Measurements from ENCODE around the gene DGKA.
A peak's percentile ranks its signal among the peaks of the same experiment; 100 is the strongest.
"Not testable (repeated sequence)": the region's sequence is repeated elsewhere in the genome, so short reads cannot be mapped to it uniquely, and the experiment has no call there.

The DGKA gene

DNA sequence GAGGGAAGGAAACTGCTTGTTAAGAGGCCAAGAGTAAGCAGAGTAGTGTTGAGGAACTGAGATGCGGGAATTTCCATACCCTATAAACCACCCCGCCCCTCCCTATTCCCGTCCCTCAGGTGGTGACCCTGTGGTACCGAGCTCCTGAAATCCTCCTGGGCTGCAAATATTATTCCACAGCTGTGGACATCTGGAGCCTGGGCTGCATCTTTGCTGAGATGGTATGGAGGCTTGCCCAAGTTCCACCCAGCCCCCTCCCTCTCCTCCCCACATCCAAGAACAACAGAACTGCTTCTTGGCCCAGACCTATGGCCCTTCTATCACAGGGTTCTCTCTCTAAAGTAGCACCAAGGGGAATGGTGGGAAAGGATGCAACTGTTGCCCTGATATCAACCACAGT lies 38.4 kb downstream of the DGKA start:
- DNase-seq: no peak

GRCh38 chr12:55970775-55971174 lies 39.8 kb downstream of the DGKA start:
- DNase-seq: no peak

GRCh38 chr12:55972042-55972441 lies 41.1 kb downstream of the DGKA start:
- DNase-seq: no peak

- DNase-seq: no peak
These were observed 41.5 kb downstream of the DGKA start for GRCh38 chr12:55972456-55972855.

GRCh38 chr12:55972911-55973598 lies 42.1 kb downstream of the DGKA start:
- DNase-seq: no peak

DNA sequence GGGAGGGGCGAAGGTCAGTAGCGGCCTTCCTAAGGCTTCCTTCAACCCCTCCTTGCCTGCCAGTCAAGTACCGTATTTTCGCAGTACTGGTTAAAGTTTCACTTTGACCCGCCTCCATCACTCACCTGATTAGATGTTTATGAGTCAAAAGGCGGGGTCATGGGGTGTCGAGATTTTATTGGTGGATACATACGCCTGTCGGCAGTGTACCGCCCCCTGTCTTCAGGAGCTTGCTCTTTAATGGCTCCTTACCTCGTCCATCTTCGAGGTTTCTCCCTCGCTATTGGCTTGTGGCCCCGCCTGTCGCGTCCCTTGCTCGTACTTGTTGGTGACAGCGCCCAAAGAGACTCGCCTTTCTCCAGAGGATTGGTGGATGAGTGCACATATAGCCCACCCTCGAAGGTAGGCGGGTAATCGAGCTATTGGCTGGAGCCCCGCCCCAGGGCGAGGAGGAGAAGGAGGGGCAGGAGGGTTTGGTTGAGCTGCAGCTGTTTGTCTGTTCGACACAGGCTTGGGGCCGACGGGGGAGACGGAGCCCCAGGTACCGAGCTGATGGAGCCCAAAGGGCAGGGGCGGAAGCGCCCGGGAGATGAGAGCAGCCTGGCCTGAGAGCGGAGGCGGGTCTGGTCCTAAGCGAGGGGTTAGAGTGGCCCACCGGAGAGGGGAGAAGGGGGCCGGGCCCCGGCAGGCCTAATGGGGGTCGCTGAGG lies 42.8 kb downstream of the DGKA start, which contains the start of gene RAB5B:
RAB5B (plus strand) TSS at position 480 of the 709 bp plus-strand sequence. CDS start 12,883 bp downstream, outside the sequence.
- peak; percentile 54 for DNase-seq

DNA sequence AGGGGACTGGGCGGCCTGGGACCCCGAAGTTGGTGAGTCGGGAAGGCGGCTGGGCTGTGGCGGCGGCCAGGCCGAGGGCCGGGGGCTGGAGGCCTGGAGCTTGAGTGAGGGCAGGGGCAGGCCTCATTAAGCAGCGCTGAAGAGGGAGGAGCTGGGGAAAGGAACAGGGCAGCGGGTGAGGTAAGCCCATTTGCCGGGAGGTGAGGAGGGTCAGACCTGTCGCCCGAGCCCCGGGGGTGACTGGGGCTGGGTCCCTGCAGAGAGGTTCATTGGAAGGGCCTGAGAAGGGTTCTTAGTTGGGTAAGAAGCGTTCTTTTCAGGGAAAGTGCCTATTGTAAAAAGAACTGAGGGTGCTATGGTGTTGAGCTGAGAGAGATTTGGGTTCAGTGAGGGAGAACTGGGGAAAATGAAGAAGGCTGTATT lies 43.4 kb downstream of the DGKA start:
- DNase-seq: no peak

DNA sequence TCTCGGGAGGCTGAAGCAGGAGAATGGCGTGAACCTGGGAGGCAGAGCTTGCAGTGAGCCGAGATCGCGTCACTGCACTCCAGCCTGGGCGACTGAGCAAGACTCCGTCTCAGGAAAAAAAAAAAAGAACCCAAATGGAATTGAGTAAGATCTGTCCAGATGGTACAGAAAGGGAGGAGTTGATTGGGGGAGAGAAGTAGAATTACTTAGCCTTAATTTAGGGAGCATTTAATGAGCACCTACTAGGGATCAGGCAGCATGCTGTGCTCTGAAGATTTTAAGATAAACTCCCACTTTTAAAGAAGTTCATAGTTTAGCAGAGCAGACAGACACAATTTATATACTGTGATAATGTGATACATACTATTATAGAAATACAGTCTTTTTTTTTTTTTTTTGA lies 47.4 kb downstream of the DGKA start:
- no peak for DNase-seq

DNA sequence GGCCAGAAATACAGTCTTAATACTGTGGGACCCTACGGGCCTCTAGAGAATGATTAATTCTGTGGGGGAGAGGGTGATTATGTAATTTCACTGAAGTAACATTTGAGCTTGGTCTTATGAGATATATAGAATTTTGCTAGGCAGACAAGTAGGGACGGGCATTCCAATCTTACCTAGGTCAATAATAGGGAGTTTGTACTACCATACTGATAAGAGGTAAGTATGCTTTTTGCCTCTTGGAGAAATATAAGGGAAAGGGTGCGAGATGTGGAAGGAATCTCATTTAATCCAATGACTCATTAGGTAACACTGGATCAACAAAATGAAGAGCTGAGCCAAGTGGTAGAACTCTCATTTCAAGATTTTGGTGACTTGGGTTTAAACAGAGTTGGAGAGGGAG lies 48.1 kb downstream of the DGKA start:
- DNase-seq: no peak

- not testable (repeated sequence) for DNase-seq
These were observed 50.9 kb downstream of the DGKA start for GRCh38 chr12:55981882-55982281.

DNA sequence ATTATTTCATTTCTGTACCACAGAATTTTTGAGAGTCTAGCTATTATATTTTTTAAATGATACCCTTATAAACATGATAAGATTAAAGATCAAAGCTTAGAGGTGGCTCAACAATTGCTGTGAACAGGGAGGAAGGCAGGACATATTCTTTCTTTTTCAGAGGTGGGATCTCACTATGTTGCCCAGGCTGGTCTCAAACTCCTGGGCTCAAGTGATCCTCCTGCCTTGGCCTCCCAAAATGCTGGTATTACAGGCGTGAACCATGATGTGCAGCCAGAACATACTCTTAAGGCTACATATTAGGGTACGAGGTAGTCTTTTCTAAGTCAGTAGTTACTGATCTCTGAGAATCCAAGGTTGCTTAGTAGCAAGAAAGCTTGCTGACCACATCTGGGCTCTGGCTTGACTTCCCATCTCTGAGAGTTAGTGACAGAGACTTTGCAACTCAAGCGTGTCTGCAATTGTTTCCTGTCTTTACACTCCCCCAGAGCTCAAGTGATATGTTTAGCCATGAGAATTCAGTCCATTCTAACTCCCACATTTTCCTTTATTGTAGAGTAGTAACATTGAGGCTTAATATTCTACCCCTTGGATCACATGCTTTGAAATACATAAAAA lies 51.5 kb downstream of the DGKA start:
- DNase-seq: no peak

DNA sequence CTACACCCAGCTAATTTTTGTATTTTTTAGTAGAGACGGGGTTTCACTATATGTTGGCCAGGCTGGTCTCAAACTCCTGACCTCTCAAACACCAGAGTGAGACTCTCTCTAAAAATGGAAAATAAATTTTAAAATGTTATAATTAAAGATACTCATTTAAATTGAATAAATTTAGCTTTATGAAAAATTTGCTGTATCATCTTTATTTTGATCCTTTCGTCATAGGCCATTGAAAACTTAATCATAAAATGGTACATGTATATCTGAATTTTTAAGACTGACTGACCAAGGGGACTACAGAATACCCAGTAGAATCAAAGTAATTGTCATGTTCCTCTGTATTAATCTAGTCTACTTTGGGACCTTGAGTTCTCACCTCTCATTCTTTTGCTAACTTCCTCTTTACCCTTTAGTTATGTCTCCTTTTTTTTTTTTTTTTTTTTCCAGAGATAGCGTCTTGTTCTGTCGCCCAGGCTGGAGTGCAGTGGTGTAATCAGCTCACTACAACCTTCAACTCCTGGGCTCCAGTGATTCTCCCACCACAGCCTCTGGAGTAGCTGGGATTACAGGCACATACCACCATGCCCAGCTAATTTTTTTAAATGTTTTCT lies 52.4 kb downstream of the DGKA start:
- DNase-seq: no peak

DNA sequence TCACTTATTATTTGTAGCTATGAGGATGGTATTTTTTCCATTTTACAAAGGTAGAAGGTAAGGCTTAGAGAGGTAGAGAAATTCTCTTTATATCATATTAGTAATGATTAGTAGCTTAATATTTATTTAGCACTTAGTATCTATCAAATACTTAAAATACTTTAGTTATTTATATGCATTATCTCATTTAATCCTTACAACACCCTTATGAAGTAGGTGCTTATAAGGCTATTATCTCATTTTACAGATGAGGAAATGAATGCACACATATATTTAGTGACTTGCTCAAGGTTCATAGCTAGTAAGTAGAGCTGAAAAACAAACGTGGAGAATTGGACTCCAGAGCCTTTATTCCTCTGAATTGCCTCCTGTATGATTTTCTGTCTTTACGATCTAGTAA lies 53.9 kb downstream of the DGKA start:
- DNase-seq: no peak

DNA sequence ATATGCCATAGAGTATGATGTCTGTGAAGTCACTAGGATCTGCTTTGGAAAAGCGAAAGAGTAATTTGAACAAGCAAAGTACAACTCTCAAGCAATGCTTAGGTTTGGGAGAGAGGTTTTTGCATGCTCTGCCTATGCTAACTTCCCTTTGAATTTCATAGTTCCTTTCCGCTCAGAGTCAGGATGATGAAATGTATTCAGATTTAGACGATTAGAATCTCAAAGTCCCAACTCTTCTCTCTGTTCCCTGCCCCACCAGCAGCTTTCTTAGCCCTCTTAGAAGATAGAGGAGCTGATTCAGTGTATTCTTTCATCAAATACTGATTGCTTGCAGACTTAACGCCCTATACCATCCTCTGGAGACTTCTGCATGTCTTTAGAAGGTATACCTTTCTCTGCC lies 54.4 kb downstream of the DGKA start:
- no peak for DNase-seq

- DNase-seq: not testable (repeated sequence)
These were observed 55.0 kb downstream of the DGKA start for GRCh38 chr12:55985976-55986375.

DNA sequence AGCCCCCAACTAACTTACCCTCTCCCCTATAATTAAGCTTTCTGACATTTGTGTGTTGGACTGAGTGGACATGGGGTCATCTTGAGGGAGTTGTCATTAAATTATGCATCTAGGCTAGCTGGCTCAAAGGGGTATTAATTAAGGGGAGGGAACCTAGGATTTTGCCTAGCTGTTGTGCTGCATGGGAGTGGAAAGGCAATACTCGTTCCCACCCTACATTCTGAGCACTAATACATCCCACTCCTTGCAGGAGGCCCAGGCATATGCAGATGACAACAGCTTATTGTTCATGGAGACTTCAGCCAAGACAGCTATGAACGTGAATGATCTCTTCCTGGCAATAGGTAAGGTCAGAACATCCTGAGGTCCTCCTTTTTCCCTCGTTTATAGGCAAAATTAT lies 60.1 kb downstream of the DGKA start:
- no peak for DNase-seq

- DNase-seq: no peak
These were observed 62.4 kb downstream of the DGKA start for GRCh38 chr12:55993230-55993853.

DNA sequence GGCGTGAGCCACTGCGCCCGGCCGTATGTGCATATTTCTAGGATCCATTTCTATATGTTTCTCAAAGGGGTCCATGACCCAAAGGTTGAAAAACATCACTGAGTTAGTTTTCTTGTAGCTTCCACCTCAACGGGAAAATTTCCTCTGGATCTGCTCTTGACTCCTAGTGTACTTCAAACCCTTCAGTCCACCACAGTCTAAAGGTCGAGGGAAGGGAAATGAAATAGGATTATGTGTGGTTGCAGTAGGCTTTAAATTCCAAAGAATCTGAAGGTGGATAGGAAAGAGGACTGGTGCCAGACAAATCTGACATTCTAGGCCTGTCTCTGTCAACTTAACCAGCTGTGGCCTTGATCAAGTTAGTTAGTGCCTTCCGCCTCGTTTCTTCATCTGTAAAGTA lies 64.4 kb downstream of the DGKA start:
- no peak for DNase-seq

GRCh38 chr12:55996201-55996714 lies 65.3 kb downstream of the DGKA start:
- DNase-seq: no peak

- peak; percentile 32 for DNase-seq
These were observed 66.0 kb downstream of the DGKA start, which contains the start of gene SUOX for GRCh38 chr12:55996715-55997534. TSS of gene SUOX (plus strand) at chr12:55997276. CDS start at chr12:56002222, 4,946 bp downstream.

DNA sequence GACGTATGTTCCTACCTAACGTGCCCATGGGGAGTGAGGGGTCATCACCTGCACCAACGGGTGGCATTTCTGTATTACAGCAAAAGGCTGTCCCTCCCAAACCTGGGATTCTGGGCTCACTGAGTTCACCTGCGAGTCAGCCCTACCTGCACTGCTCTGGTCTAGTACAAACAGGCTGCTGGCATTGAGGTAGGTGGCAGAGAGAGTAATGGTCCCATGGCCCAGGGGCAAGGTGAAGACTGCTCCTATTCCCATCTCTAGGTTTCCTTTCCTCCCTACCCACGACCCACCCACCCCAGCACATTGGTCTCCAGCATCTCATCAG lies 66.5 kb downstream of the DGKA start:
- no peak for DNase-seq

- DNase-seq: not testable (repeated sequence)
These were observed 68.6 kb downstream of the DGKA start for GRCh38 chr12:55999522-55999921.
